ENCODE results near the gene DYRK3. TPM values are rescaled to one million over a fixed set of nuclear protein-coding genes. Genes with fewer than 3 reads are reported as not detected.

The DYRK3 gene
- total and polyA plus RNA-seq, 11 donors, result 6.5 to 32.5 (median 15.9) TPM

DNA sequence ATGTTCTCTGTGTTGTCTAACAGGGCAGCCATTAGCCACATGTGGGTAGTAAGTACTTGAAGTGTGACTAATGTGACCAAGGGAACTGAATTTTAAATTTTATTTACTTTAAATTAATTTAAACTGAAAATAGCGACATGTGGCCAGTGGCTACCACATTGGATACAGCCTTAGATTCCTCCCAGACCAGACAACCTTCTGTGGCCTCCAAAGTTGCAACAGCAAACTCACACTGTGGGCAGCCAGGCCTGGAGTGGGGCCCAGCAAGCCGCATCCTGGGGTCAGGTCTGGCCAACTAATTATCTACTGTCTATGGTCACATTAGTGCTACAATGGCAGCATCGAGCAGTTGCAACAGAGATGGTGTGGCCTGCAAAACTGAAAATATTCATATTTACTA is 34.8 kb upstream of the DYRK3 start:
- no peaks in the 10 kb centered on the region for H3K4me1 ChIP-seq
- no peaks in the 10 kb centered on the region for H3K9me3 ChIP-seq
- intact Hi-C loops (cut with DNase I), result loop anchor here in 1 of 10 donors (10.0 kb wide), 1 partner anchor 374 kb away; the partner anchor contains the start of gene FCAMR
- WGBS, 4 donors, result 87 to 93% (median 88%) methylated on average over 3 of the region's 3 CpGs
- H3K27ac ChIP-seq, result no peak overlapping the region
- TF ChIP-seq POLR2A (IDR thresholded peaks at IDR 0.05) (no peak), CTCF (IDR thresholded peaks at IDR 0.05) (no peak)
- peaks cover 4 to 100% (median 99%) of the 10 kb centered on the region in 9 donors for H3K36me3 ChIP-seq
- no peak for DNase-seq
- H3K27me3 ChIP-seq, result no peaks in the 10 kb centered on the region
- H3K4me3 ChIP-seq, result no peak overlapping the region
- no peak for ATAC-seq

DNA sequence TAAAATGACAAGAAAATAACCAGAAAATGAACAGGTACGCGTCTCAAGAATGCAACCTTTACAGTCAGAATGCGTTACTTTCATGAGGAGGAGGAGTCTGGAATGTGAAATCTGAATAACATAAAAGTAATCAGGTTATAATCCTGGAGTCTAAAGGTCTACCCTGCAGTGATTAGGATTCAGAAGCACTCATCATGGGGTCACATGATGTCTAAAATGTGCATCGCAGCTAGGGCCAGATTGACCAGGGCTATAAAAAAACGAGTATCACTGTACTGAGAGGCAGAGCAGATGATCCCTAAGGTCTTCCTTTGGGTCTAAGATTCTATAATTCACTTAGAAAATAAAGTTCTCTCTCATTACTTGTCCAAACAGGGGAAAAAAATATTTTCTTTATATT is 30.5 kb upstream of the DYRK3 start:
- no peak overlapping the region for H3K27ac ChIP-seq

GRCh38 chr1:206606867-206607266 is 28.5 kb upstream of the DYRK3 start:
- H3K36me3 ChIP-seq, result peaks cover 0 to 91% (median 81%) of the 10 kb centered on the region in 9 donors

More for the DNA sequence above, 30.5 kb upstream of the DYRK3 start:
- Histone ChIP-seq H3K4me1 (no peaks in the 10 kb centered on the region), H3K4me3 (no peak overlapping the region), H3K27me3 (no peaks in the 10 kb centered on the region), H3K9me3 (no peaks in the 10 kb centered on the region), H3K36me3 (peaks cover 1 to 100% (median 94%) of the 10 kb centered on the region in 9 donors)
- 73 to 81% (median 75%) methylated on average over 5 of the region's 5 CpGs for WGBS, 4 donors
- TF ChIP-seq CTCF (IDR thresholded peaks at IDR 0.05) (no peak), POLR2A (IDR thresholded peaks at IDR 0.05) (no peak)
- no peak for ATAC-seq
- intact Hi-C loops (cut with DNase I), result loop anchor here in 4 of 10 donors (5.0 to 10.0 kb wide), 3 partner anchors 307 to 377 kb away; partner anchors contain the start of gene FCAMR (in 1 of the 4)
- no peak for DNase-seq

More at GRCh38 chr1:206606867-206607266, 28.5 kb upstream of the DYRK3 start:
- DNase-seq, result no peak
- Histone ChIP-seq H3K9me3 (no peaks in the 10 kb centered on the region), H3K27ac (no peak overlapping the region), H3K4me3 (no peak overlapping the region), H3K27me3 (no peaks in the 10 kb centered on the region), H3K4me1 (peaks cover 0 to 13% (median 8%) of the 10 kb centered on the region in 12 donors)
- ATAC-seq, result no peak
- TF ChIP-seq POLR2A (IDR thresholded peaks at IDR 0.05), result no peak
- peak in 4 of 12 donors; percentile 9 to 16 (median 12) for TF ChIP-seq CTCF (IDR thresholded peaks at IDR 0.05)
- WGBS, 4 donors, result 55 to 67% (median 62%) methylated on average over 3 of the region's 3 CpGs
- intact Hi-C loops (cut with DNase I), result loop anchor here in 4 of 10 donors (5.0 to 10.0 kb wide), 3 partner anchors 305 to 375 kb away; partner anchors contain the start of gene FCAMR (in 1 of the 4)

Data from heart left ventricle (tissue), 16 donors.